C4-2B (cell line): Measurements from ENCODE around the gene ELOVL7.

ENCODE experiments used
- CTCF ChIP-seq: fragments of 450-650 bp; conservative IDR thresholded peaks from 2 replicates; pipeline ENCODE4 v1.5.1; 2017; ENCODE audit warnings: mild to moderate bottlenecking
- ZFX ChIP-seq: fragments of 450-650 bp; IDR thresholded peaks from 2 replicates; pipeline ENCODE4 v1.6.1; 2017

- TF ChIP-seq CTCF: no peak
- no peak for TF ChIP-seq ZFX
Observed at GRCh38 chr5:60827201-60827600, 16.9 kb downstream of the ELOVL7 start.
